Right lobe of liver (tissue), 4 donors: Measurements from ENCODE around the gene LTBP1.

Source experiments
- POLR2A ChIP-seq: fragments of 450-650 bp; IDR thresholded peaks from one replicate; pipeline ENCODE4 v1.6.1; 2017; ENCODE audit warnings: antibody characterized with exemption, mild to moderate bottlenecking
- TF ChIP-seq, protein P1 (sequence below), 4 donors: fragments of 200-600 bp in 3 of 4; fragments of 450-650 bp in 1 of 4; IDR thresholded peaks; one replicate each; pipeline versions ENCODE4 v1.5.1 to v1.8.0; 2016 to 2022; ENCODE audit warnings: antibody characterized with exemption in 4 of 4, mild to moderate bottlenecking in 2 of 4
- donor health status: DM: no; HTN: no; CAD: no.
- donor health status: DM: no; HTN: no; CAD: no.
- donor health status: DM: no; HTN: yes; CAD: no.

DNA sequence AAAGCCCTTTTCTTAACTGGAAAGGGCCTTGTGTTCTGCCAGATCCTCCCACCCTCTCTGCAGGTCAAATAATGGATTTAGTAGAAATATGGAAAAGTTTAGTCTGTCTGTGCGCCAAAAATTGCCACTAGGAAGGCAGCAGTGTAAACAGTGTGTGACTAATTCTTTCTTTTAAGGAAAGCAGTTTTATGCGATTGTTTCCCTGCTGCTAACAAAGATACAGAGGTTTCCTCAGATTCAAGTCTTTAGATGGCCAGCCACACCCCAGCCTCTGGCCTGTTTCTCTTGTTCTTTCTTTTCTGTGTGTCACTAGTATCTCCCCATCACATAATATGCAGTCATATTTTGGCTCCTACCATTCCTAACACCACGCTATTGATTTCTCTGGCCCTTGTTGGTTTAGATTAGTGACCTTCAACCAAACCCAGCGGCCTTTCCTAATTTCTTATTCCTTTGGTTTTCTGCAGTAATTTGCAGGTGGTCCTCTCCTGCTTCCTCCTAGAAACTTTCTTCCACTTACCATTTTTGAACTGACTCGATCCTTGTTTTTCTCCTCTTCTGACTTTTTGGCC lies 157.4 kb downstream of the LTBP1 start:
- TF ChIP-seq, protein P1, sequence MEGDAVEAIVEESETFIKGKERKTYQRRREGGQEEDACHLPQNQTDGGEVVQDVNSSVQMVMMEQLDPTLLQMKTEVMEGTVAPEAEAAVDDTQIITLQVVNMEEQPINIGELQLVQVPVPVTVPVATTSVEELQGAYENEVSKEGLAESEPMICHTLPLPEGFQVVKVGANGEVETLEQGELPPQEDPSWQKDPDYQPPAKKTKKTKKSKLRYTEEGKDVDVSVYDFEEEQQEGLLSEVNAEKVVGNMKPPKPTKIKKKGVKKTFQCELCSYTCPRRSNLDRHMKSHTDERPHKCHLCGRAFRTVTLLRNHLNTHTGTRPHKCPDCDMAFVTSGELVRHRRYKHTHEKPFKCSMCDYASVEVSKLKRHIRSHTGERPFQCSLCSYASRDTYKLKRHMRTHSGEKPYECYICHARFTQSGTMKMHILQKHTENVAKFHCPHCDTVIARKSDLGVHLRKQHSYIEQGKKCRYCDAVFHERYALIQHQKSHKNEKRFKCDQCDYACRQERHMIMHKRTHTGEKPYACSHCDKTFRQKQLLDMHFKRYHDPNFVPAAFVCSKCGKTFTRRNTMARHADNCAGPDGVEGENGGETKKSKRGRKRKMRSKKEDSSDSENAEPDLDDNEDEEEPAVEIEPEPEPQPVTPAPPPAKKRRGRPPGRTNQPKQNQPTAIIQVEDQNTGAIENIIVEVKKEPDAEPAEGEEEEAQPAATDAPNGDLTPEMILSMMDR (IDR thresholded peaks at IDR 0.05): no peak
- no peak for TF ChIP-seq POLR2A
